GM12873 (cell line): ENCODE results near the gene TMEM147.

ENCODE experiments used
- CTCF ChIP-seq: IDR thresholded peaks from 2 replicates; pipeline ENCODE4 v1.5.1; 2012; ENCODE audit warnings: low read depth, mild to moderate bottlenecking, moderate library complexity, low read length, control low read depth; ENCODE audit not compliant: insufficient read depth; ENCODE audit errors: missing control alignments

TMEM147 gene

GRCh38 chr19:35506011-35506410, 39.4 kb upstream of the TMEM147 start:
- TF ChIP-seq CTCF: no peak

GRCh38 chr19:35507561-35507960, 37.9 kb upstream of the TMEM147 start:
- TF ChIP-seq CTCF: no peak

- TF ChIP-seq CTCF: no peak
Measured at GRCh38 chr19:35508129-35508528, 37.3 kb upstream of the TMEM147 start.

GRCh38 chr19:35509018-35509652, 36.3 kb upstream of the TMEM147 start:
- no peak for TF ChIP-seq CTCF

- peak; percentile 95 for TF ChIP-seq CTCF
Measured at GRCh38 chr19:35509861-35510625, 35.4 kb upstream of the TMEM147 start.

GRCh38 chr19:35510626-35510964, 34.8 kb upstream of the TMEM147 start:
- TF ChIP-seq CTCF: no peak

- no peak for TF ChIP-seq CTCF
Measured at GRCh38 chr19:35511337-35511736, 34.1 kb upstream of the TMEM147 start.
